ENCODE measurements around the gene SLC7A7.
"Not testable (repeated sequence)": the region's sequence is repeated elsewhere in the genome, so short reads cannot be mapped to it uniquely, and the experiment has no call there.

Gene SLC7A7

GRCh38 chr14:22778084-22778483 is 37.2 kb downstream of the SLC7A7 start:
- H3K79me1 ChIP-seq (ENCODE audit: low read length) = peaks cover 8% of the 10 kb centered on the region
- no CpG with 5 or more reads among the region's 2 CpGs for WGBS (ENCODE audit: extremely low coverage, insufficient coverage, insufficient read length)
- DNase-seq = no peak
- no peak overlapping the region for H3K4me2 ChIP-seq (ENCODE audit: low read length)
- no peaks in the 10 kb centered on the region for H3K9me3 ChIP-seq (ENCODE audit: insufficient read depth, low read depth, low read length)
- H2AFZ ChIP-seq (ENCODE audit: insufficient read depth, low read length, poor library complexity) = no peak overlapping the region
- H2BK12ac ChIP-seq (ENCODE audit: low read length) = no peak overlapping the region
- H2BK5ac ChIP-seq (ENCODE audit: low read depth, low read length, poor library complexity) = no peak overlapping the region
- H4K91ac ChIP-seq (ENCODE audit: low read depth, low read length) = no peak overlapping the region
- H3K36me3 ChIP-seq (ENCODE audit: control insufficient read depth in 1 of 2, insufficient read depth in 2 of 2, low read length in 2 of 2) = peaks cover 7 to 14% of the 10 kb centered on the region in 2 experiments
- no peaks in the 10 kb centered on the region for H3K27me3 ChIP-seq (ENCODE audit: insufficient read depth, low read length)
- H2AK5ac ChIP-seq (ENCODE audit: low read length) = no peak overlapping the region
- H3K4me3 ChIP-seq (ENCODE audit: low read depth, low read length) = no peak overlapping the region
- H3K9ac ChIP-seq (ENCODE audit: low read length) = no peak overlapping the region
- H3K23ac ChIP-seq (ENCODE audit: low read length) = no peak overlapping the region
- peaks cover 2% of the 10 kb centered on the region for H3K79me2 ChIP-seq (ENCODE audit: control insufficient read depth, insufficient read depth, low read length, poor library complexity)
- H4K12ac ChIP-seq (ENCODE audit: low read depth, low read length) = no peak overlapping the region
- peaks cover 14 to 15% of the 10 kb centered on the region in 2 experiments for H3K4me1 ChIP-seq (ENCODE audit: control insufficient read depth in 1 of 2, insufficient read depth in 2 of 2, low read length in 2 of 2)
- no peak overlapping the region for H2BK120ac ChIP-seq (ENCODE audit: insufficient read depth, low read length, poor library complexity)
- H3K18ac ChIP-seq (ENCODE audit: low read length) = no peak overlapping the region
- no peak overlapping the region for H3K4ac ChIP-seq (ENCODE audit: low read depth, low read length)
- H3K27ac ChIP-seq (ENCODE audit: low read depth, low read length) = no peak overlapping the region
- no peak overlapping the region for H4K8ac ChIP-seq (ENCODE audit: low read depth, low read length)
- no peak overlapping the region for H3K14ac ChIP-seq (ENCODE audit: low read length)

- H3K36me3 ChIP-seq (ENCODE audit: control insufficient read depth in 1 of 2, insufficient read depth in 2 of 2, low read length in 2 of 2) = peaks cover 10 to 18% of the 10 kb centered on the region in 2 experiments
- H2BK120ac ChIP-seq (ENCODE audit: insufficient read depth, low read length, poor library complexity); H2AK5ac ChIP-seq (ENCODE audit: low read length); H3K14ac ChIP-seq (ENCODE audit: low read length); H3K4me2 ChIP-seq (ENCODE audit: low read length); H2BK12ac ChIP-seq (ENCODE audit: low read length); H3K79me2 ChIP-seq (ENCODE audit: control insufficient read depth, insufficient read depth, low read length, poor library complexity); H3K4ac ChIP-seq (ENCODE audit: low read depth, low read length); H3K9ac ChIP-seq (ENCODE audit: low read length); H3K79me1 ChIP-seq (ENCODE audit: low read length); H3K27me3 ChIP-seq (ENCODE audit: insufficient read depth, low read length); H2BK5ac ChIP-seq (ENCODE audit: low read depth, low read length, poor library complexity); H3K4me3 ChIP-seq (ENCODE audit: low read depth, low read length); H3K23ac ChIP-seq (ENCODE audit: low read length); H3K27ac ChIP-seq (ENCODE audit: low read depth, low read length); H4K8ac ChIP-seq (ENCODE audit: low read depth, low read length); DNase-seq; H4K12ac ChIP-seq (ENCODE audit: low read depth, low read length); H3K9me3 ChIP-seq (ENCODE audit: insufficient read depth, low read depth, low read length); H3K18ac ChIP-seq (ENCODE audit: low read length); H2AFZ ChIP-seq (ENCODE audit: insufficient read depth, low read length, poor library complexity); H4K91ac ChIP-seq (ENCODE audit: low read depth, low read length): not testable (repeated sequence)
- WGBS (ENCODE audit: extremely low coverage, insufficient coverage, insufficient read length) = no CpG with 5 or more reads among the region's 8 CpGs
- peaks cover 14 to 15% of the 10 kb centered on the region in 2 experiments for H3K4me1 ChIP-seq (ENCODE audit: control insufficient read depth in 1 of 2, insufficient read depth in 2 of 2, low read length in 2 of 2)
Measured at GRCh38 chr14:22776849-22777248, 38.4 kb downstream of the SLC7A7 start.

- Histone ChIP-seq H2BK5ac (ENCODE audit: low read depth, low read length, poor library complexity) (no peak overlapping the region), H2AK5ac (ENCODE audit: low read length) (no peak overlapping the region), H3K36me3 (ENCODE audit: control insufficient read depth in 1 of 2, insufficient read depth in 2 of 2, low read length in 2 of 2) (peaks cover 16 to 24% of the 10 kb centered on the region in 2 experiments), H3K79me1 (ENCODE audit: low read length) (peaks cover 7% of the 10 kb centered on the region), H3K27me3 (ENCODE audit: insufficient read depth, low read length) (no peaks in the 10 kb centered on the region), H3K4me2 (ENCODE audit: low read length) (no peak overlapping the region), H3K18ac (ENCODE audit: low read length) (no peak overlapping the region), H3K79me2 (ENCODE audit: control insufficient read depth, insufficient read depth, low read length, poor library complexity) (peaks cover 2% of the 10 kb centered on the region), H2BK120ac (ENCODE audit: insufficient read depth, low read length, poor library complexity) (no peak overlapping the region), H3K14ac (ENCODE audit: low read length) (no peak overlapping the region), H3K27ac (ENCODE audit: low read depth, low read length) (no peak overlapping the region), H3K4me3 (ENCODE audit: low read depth, low read length) (no peak overlapping the region), H3K9me3 (ENCODE audit: insufficient read depth, low read depth, low read length) (no peaks in the 10 kb centered on the region), H2AFZ (ENCODE audit: insufficient read depth, low read length, poor library complexity) (no peak overlapping the region), H2BK12ac (ENCODE audit: low read length) (no peak overlapping the region), H4K8ac (ENCODE audit: low read depth, low read length) (no peak overlapping the region), H3K9ac (ENCODE audit: low read length) (no peak overlapping the region), H3K4ac (ENCODE audit: low read depth, low read length) (no peak overlapping the region), H3K23ac (ENCODE audit: low read length) (no peak overlapping the region), H4K91ac (ENCODE audit: low read depth, low read length) (no peak overlapping the region), H3K4me1 (ENCODE audit: control insufficient read depth in 1 of 2, insufficient read depth in 2 of 2, low read length in 2 of 2) (peaks cover 10% of the 10 kb centered on the region in 2 experiments), H4K12ac (ENCODE audit: low read depth, low read length) (no peak overlapping the region)
- WGBS (ENCODE audit: extremely low coverage, insufficient coverage, insufficient read length) = no CpG with 5 or more reads among the region's 2 CpGs
- DNase-seq = no peak
Measured at GRCh38 chr14:22776215-22776614, 39.0 kb downstream of the SLC7A7 start.

GRCh38 chr14:22774011-22774706 is 41.1 kb downstream of the SLC7A7 start:
- no peak overlapping the region for H4K12ac ChIP-seq (ENCODE audit: low read depth, low read length)
- no peaks in the 10 kb centered on the region for H3K79me2 ChIP-seq (ENCODE audit: control insufficient read depth, insufficient read depth, low read length, poor library complexity)
- H3K27me3 ChIP-seq (ENCODE audit: insufficient read depth, low read length) = no peaks in the 10 kb centered on the region
- no peak overlapping the region for H3K23ac ChIP-seq (ENCODE audit: low read length)
- H2BK12ac ChIP-seq (ENCODE audit: low read length) = no peak overlapping the region
- no peak for DNase-seq
- no peak overlapping the region for H2BK120ac ChIP-seq (ENCODE audit: insufficient read depth, low read length, poor library complexity)
- H3K79me1 ChIP-seq (ENCODE audit: low read length) = no peaks in the 10 kb centered on the region
- no peak overlapping the region for H2AK5ac ChIP-seq (ENCODE audit: low read length)
- no peak overlapping the region for H2AFZ ChIP-seq (ENCODE audit: insufficient read depth, low read length, poor library complexity)
- no CpG with 5 or more reads among the region's 10 CpGs for WGBS (ENCODE audit: extremely low coverage, insufficient coverage, insufficient read length)
- no peaks in the 10 kb centered on the region for H3K4me1 ChIP-seq (ENCODE audit: control insufficient read depth in 1 of 2, insufficient read depth in 2 of 2, low read length in 2 of 2)
- no peak overlapping the region for H4K91ac ChIP-seq (ENCODE audit: low read depth, low read length)
- H3K4me3 ChIP-seq (ENCODE audit: low read depth, low read length) = no peak overlapping the region
- H3K4ac ChIP-seq (ENCODE audit: low read depth, low read length) = no peak overlapping the region
- no peak overlapping the region for H3K14ac ChIP-seq (ENCODE audit: low read length)
- H2BK5ac ChIP-seq (ENCODE audit: low read depth, low read length, poor library complexity) = no peak overlapping the region
- H4K8ac ChIP-seq (ENCODE audit: low read depth, low read length) = no peak overlapping the region
- peaks cover 1% of the 10 kb centered on the region for H3K9me3 ChIP-seq (ENCODE audit: insufficient read depth, low read depth, low read length)
- H3K18ac ChIP-seq (ENCODE audit: low read length) = no peak overlapping the region
- no peak overlapping the region for H3K4me2 ChIP-seq (ENCODE audit: low read length)
- no peak overlapping the region for H3K27ac ChIP-seq (ENCODE audit: low read depth, low read length)
- H3K9ac ChIP-seq (ENCODE audit: low read length) = no peak overlapping the region
- peaks cover 25 to 41% of the 10 kb centered on the region in 2 experiments for H3K36me3 ChIP-seq (ENCODE audit: control insufficient read depth in 1 of 2, insufficient read depth in 2 of 2, low read length in 2 of 2)

All from trophoblast cell (in vitro differentiated cells and primary cell).